Hepatocyte (in vitro differentiated cells): Measurements from ENCODE around the gene BCKDK. TPM values are rescaled to one million over a fixed set of nuclear protein-coding genes. Genes with fewer than 3 reads are reported as not detected.
A peak's percentile ranks its signal among the peaks of the same experiment; 100 is the strongest.

Experiments
- DNase-seq: peaks from one replicate; pipeline ENCODE4 v3.0.0-alpha.2; 2016; ENCODE audit warnings: low spot score
- H2AFZ ChIP-seq: fragments of 200-600 bp; sonication (generic); 2 replicates; pipeline ENCODE4 v1.6.0; 2016; ENCODE audit warnings: antibody characterized with exemption, mild to moderate bottlenecking
- H3K27ac ChIP-seq: fragments of 200-600 bp; sonication (generic); 2 replicates; pipeline ENCODE4 v1.5.1; 2016; ENCODE audit warnings: mild to moderate bottlenecking
- H3K27me3 ChIP-seq: fragments of 200-600 bp; sonication (generic); 2 replicates; pipeline ENCODE4 v1.6.1; 2016
- H3K36me3 ChIP-seq: fragments of 200-600 bp; sonication (generic); replicated peaks from 2 replicates; pipeline ENCODE4 v1.5.1; 2016; ENCODE audit warnings: low read depth; ENCODE audit not compliant: insufficient read depth
- H3K4me1 ChIP-seq: fragments of 200-600 bp; sonication (generic); 2 replicates; pipeline ENCODE4 v1.5.1; 2016; ENCODE audit warnings: mild to moderate bottlenecking, moderate library complexity; ENCODE audit not compliant: insufficient read depth
- H3K4me2 ChIP-seq: fragments of 200-600 bp; sonication (generic); 2 replicates; pipeline ENCODE4 v1.6.0; 2016
- H3K4me3 ChIP-seq: fragments of 200-600 bp; sonication (generic); 2 replicates; pipeline ENCODE4 v1.5.1; 2016; ENCODE audit warnings: mild to moderate bottlenecking
- H3K79me2 ChIP-seq: fragments of 200-600 bp; sonication (generic); 2 replicates; pipeline ENCODE4 v1.6.0; 2017; ENCODE audit warnings: mild to moderate bottlenecking
- H3K9me2 ChIP-seq: fragments of 200-600 bp; sonication (generic); replicated peaks from 2 replicates; pipeline ENCODE4 v1.6.0; 2017; ENCODE audit warnings: mild to moderate bottlenecking; ENCODE audit not compliant: insufficient read depth
- H3K9me3 ChIP-seq: fragments of 200-600 bp; sonication (generic); 2 replicates; pipeline ENCODE4 v1.5.1; 2016; ENCODE audit warnings: low read depth, mild to moderate bottlenecking
- H4K20me1 ChIP-seq: fragments of 200-600 bp; sonication (generic); 2 replicates; pipeline ENCODE4 v1.6.0; 2016; ENCODE audit warnings: mild to moderate bottlenecking; ENCODE audit not compliant: insufficient read depth, poor library complexity, severe bottlenecking
- CTCF ChIP-seq: fragments of 200-600 bp; sonication (generic); IDR thresholded peaks from 2 replicates; pipeline ENCODE4 v1.5.1; 2016; ENCODE audit warnings: antibody characterized with exemption, mild to moderate bottlenecking; ENCODE audit not compliant: poor library complexity
- EZH2 ChIP-seq: fragments of 200-600 bp; sonication (generic); IDR thresholded peaks from 2 replicates; pipeline ENCODE4 v1.6.1; 2016; ENCODE audit warnings: antibody characterized with exemption, mild to moderate bottlenecking, borderline replicate concordance
- EZH2phosphoT487 ChIP-seq: fragments of 200-600 bp; sonication (generic); IDR thresholded peaks from one replicate; pipeline ENCODE4 v1.6.1; 2018; ENCODE audit warnings: antibody characterized with exemption, mild to moderate bottlenecking, low read depth, moderate library complexity; ENCODE audit not compliant: unreplicated experiment, severe bottlenecking
- WGBS: methylation state at CpG from one replicate; pipeline ENCODE4 v1.1.6; 2016; ENCODE audit warnings: low lambda C conversion rate; ENCODE audit errors: missing lambda C conversion rate; 5-methylcytosine and 5-hydroxymethylcytosine counted together
- polyA plus RNA-seq: library from polyadenylated mRNA; unstranded; fragments of >200 nt; fragmentation: Nextera tagmentation; extraction: Ambion mirVana; gene quantifications from 2 replicates; pipeline ENCODE4 v1.2.1, GENCODE V29; 2016
- total RNA-seq: library from RNA; depleted of rRNA; stranded (reverse); fragments of >200 nt; gene quantifications from 2 replicates; pipeline ENCODE4 v1.2.3, GENCODE V29; 2014

The BCKDK gene
- total and polyA plus RNA-seq, 2 experiments from 2014 or later: 27.3 to 75.2 TPM

GRCh38 chr16:31128711-31129567, 20.8 kb downstream of the BCKDK start:
- H3K4me3 ChIP-seq: no peak overlapping the region
- H3K27ac ChIP-seq: peak overlapping the region; percentile 98
- H3K4me2 ChIP-seq: peak overlapping the region; percentile 12
- 79% methylated on average over 14 of the region's 14 CpGs for WGBS
- peak; percentile 41 for DNase-seq
- TF ChIP-seq CTCF (no peak), EZH2 (no peak), EZH2phosphoT487 (no peak)
- no peaks in the 10 kb centered on the region for H3K9me2 ChIP-seq
- H3K9me3 ChIP-seq: no peaks in the 10 kb centered on the region
- peaks cover 1% of the 10 kb centered on the region for H4K20me1 ChIP-seq
- no peaks in the 10 kb centered on the region for H3K27me3 ChIP-seq
- no peak overlapping the region for H2AFZ ChIP-seq
- peaks cover 52% of the 10 kb centered on the region for H3K4me1 ChIP-seq
- no peaks in the 10 kb centered on the region for H3K36me3 ChIP-seq
- peaks cover 11% of the 10 kb centered on the region for H3K79me2 ChIP-seq

DNA sequence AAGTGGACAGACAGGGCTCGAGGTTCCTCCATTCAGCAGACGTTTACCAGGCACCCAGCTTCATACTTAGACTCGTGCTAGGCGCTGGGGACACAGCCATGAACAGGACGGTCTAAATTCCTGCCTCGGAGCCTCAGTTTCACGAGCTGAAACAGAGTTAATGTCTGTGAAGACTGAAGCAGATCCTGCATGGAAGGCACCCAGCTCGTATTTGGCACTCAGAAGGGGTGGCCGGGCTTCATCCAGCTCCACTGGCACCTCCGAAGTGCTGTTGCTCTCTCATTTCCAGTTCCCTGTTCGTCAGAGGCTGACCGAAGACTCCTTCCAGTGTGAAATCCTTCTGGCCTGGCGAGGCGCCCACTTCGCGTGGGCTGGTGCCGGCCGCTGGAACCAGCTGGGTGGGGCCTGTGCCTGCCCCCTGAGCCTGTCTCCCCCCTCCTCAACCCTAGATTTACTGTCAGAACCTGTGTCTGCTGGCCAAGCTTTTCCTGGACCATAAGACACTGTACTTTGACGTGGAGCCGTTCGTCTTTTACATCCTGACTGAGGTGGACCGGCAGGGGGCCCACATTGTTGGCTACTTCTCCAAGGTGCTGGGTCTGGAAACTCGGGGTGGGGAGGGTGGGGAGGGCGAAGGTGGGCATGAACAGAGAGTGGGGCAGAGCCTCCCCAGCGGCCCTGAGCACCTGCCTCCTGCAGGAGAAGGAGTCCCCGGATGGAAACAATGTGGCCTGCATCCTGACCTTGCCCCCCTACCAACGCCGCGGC, 21.6 kb downstream of the BCKDK start:
- Histone ChIP-seq H3K27ac (peak overlapping the region; percentile 98), H3K4me2 (no peak overlapping the region), H3K4me3 (no peak overlapping the region), H3K27me3 (no peaks in the 10 kb centered on the region), H3K36me3 (no peaks in the 10 kb centered on the region), H3K9me2 (no peaks in the 10 kb centered on the region), H3K4me1 (peaks cover 57% of the 10 kb centered on the region), H2AFZ (no peak overlapping the region), H3K9me3 (no peaks in the 10 kb centered on the region), H4K20me1 (peaks cover 4% of the 10 kb centered on the region), H3K79me2 (peaks cover 20% of the 10 kb centered on the region)
- peak; percentile 16 for DNase-seq
- TF ChIP-seq EZH2phosphoT487 (no peak), CTCF (no peak), EZH2 (no peak)
- 90% methylated on average over 27 of the region's 29 CpGs for WGBS

GRCh38 chr16:31130336-31130891, 22.2 kb downstream of the BCKDK start:
- H3K4me1 ChIP-seq: peaks cover 57% of the 10 kb centered on the region
- no peak overlapping the region for H3K4me2 ChIP-seq
- no peaks in the 10 kb centered on the region for H3K36me3 ChIP-seq

More at GRCh38 chr16:31130336-31130891, 22.2 kb downstream of the BCKDK start:
- H3K79me2 ChIP-seq: peaks cover 26% of the 10 kb centered on the region
- no peaks in the 10 kb centered on the region for H3K9me2 ChIP-seq
- H3K27ac ChIP-seq: peak overlapping the region; percentile 98
- H3K9me3 ChIP-seq: no peaks in the 10 kb centered on the region
- no peak overlapping the region for H3K4me3 ChIP-seq
- no peak for DNase-seq
- no peak overlapping the region for H2AFZ ChIP-seq
- WGBS: 86% methylated on average over 10 of the region's 10 CpGs
- H3K27me3 ChIP-seq: no peaks in the 10 kb centered on the region
- H4K20me1 ChIP-seq: peaks cover 4% of the 10 kb centered on the region
- TF ChIP-seq CTCF (no peak), EZH2phosphoT487 (no peak), EZH2 (no peak)
